Keratinocyte (primary cell): ENCODE data around the gene TLCD3A. TPM values are rescaled to one million over a fixed set of nuclear protein-coding genes. Genes with fewer than 3 reads are reported as not detected.
"Not testable (repeated sequence)": the region's sequence is repeated elsewhere in the genome, so short reads cannot be mapped to it uniquely, and the experiment has no call there.

Source experiments
- DNase-seq: peaks from one replicate; pipeline ENCODE4 v3.0.0-alpha.2; 2011; ENCODE audit warnings: low read depth, missing footprints, low spot score
- FAIRE-seq: peaks from 2 replicates; lab custom pipeline; 2011; peaks lifted over from hg19 to GRCh38; lab: Jason Lieb, UNC
- H2AFZ ChIP-seq: 2 replicates; pipeline ENCODE4 v1.6.0; 2012; ENCODE audit warnings: low read length, control low read depth, inconsistent platforms; ENCODE audit not compliant: control insufficient read depth
- H3K27ac ChIP-seq: 2 replicates; pipeline ENCODE4 v1.5.1; 2011; ENCODE audit warnings: low read length; ENCODE audit not compliant: control insufficient read depth, insufficient read depth
- H3K27me3 ChIP-seq: 3 replicates; pipeline ENCODE4 v1.6.0; 2011; ENCODE audit warnings: low read length; ENCODE audit not compliant: control insufficient read depth, insufficient read depth; ENCODE audit errors: extremely low read depth
- H3K36me3 ChIP-seq, 2 experiments: 2 replicates in 1 of 2; 3 replicates in 1 of 2; pipeline ENCODE4 v1.5.1; 2011; ENCODE audit warnings: low read length in 2 of 2, mild to moderate bottlenecking in 1 of 2; ENCODE audit not compliant: control insufficient read depth in 2 of 2, insufficient read depth in 2 of 2; ENCODE audit errors: extremely low read depth in 1 of 2
- H3K4me1 ChIP-seq: 3 replicates; pipeline ENCODE4 v1.5.1; 2011; ENCODE audit warnings: low read length; ENCODE audit not compliant: control insufficient read depth, insufficient read depth; ENCODE audit errors: extremely low read depth
- H3K4me2 ChIP-seq: 3 replicates; pipeline ENCODE4 v1.6.0; 2011; ENCODE audit warnings: low read depth, low read length; ENCODE audit not compliant: control insufficient read depth, insufficient read depth; ENCODE audit errors: extremely low read depth
- H3K4me3 ChIP-seq, 3 experiments: fragments of 200-600 bp in 1 of 3; sonication (generic) in 1 of 3; 2 replicates in 2 of 3; 3 replicates in 1 of 3; pipeline ENCODE4 v1.5.1; 2011 to 2016; ENCODE audit warnings: low read length in 3 of 3, mild to moderate bottlenecking in 3 of 3, control low read depth in 2 of 3, inconsistent platforms in 1 of 3, low read depth in 1 of 3, mixed read lengths in 1 of 3, mixed run types in 1 of 3, moderate library complexity in 1 of 3; ENCODE audit not compliant: control insufficient read depth in 2 of 3, insufficient read depth in 2 of 3; ENCODE audit errors: extremely low read depth in 1 of 3
- H3K79me2 ChIP-seq: 2 replicates; pipeline ENCODE4 v1.6.0; 2012; ENCODE audit warnings: low read length; ENCODE audit not compliant: control insufficient read depth, insufficient read depth
- H3K9ac ChIP-seq: 3 replicates; pipeline ENCODE4 v1.6.0; 2011; ENCODE audit warnings: low read length; ENCODE audit not compliant: control insufficient read depth, insufficient read depth; ENCODE audit errors: extremely low read depth
- H3K9me1 ChIP-seq: 3 replicates; pipeline ENCODE4 v1.6.0; 2011; ENCODE audit warnings: low read length; ENCODE audit not compliant: control insufficient read depth, insufficient read depth; ENCODE audit errors: extremely low read depth
- H3K9me3 ChIP-seq: 2 replicates; pipeline ENCODE4 v1.5.1; 2012; ENCODE audit warnings: low read depth, low read length; ENCODE audit not compliant: control insufficient read depth
- H4K20me1 ChIP-seq: 3 replicates; pipeline ENCODE4 v1.6.0; 2011; ENCODE audit warnings: low read length; ENCODE audit not compliant: control insufficient read depth, insufficient read depth; ENCODE audit errors: extremely low read depth
- EZH2 ChIP-seq: IDR thresholded peaks from one replicate; pipeline ENCODE4 v1.6.1; 2012; ENCODE audit warnings: inconsistent platforms, mild to moderate bottlenecking, low read length, moderate library complexity
- dilution Hi-C: fragments of 300-500 bp; cut with MboI; formaldehyde crosslinking; loops from one replicate; pipeline ENCODE4 v1.7.0; 2020; ENCODE audit warnings: low sequenced_read_pairs; ENCODE audit not compliant: extremely low pct_ligation_motif_present
- polyA plus RNA-seq, 5 experiments: library from polyadenylated mRNA; depleted of rRNA in 3 of 5; stranded (reverse) in 3 of 5; stranded (forward) in 1 of 5; unstranded in 1 of 5; fragments of >200 nt; gene quantifications; 1 replicate in 1 of 5; 2 replicates in 3 of 5; 3 replicates in 1 of 5; pipeline versions ENCODE4 v1.2.1 to v1.2.3, GENCODE V29; 2011 to 2012; ENCODE audit warnings: missing spikeins in 2 of 5, low read depth in 1 of 5, low replicate concordance in 1 of 5
- TF ChIP-seq, protein P1 (sequence below), 3 experiments: IDR thresholded peaks in 1 of 3; conservative IDR thresholded peaks in 1 of 3; optimal IDR thresholded peaks in 1 of 3; 2 replicates in 2 of 3; 3 replicates in 1 of 3; pipeline versions ENCODE3 to v1.5.1; 2011; ENCODE audit warnings: low read length in 3 of 3, mild to moderate bottlenecking in 3 of 3, moderate library complexity in 2 of 3, control low read depth in 1 of 3, inconsistent platforms in 1 of 3; ENCODE audit not compliant: insufficient read depth in 2 of 3; ENCODE audit errors: extremely low read depth in 1 of 3

Gene TLCD3A
- polyA plus RNA-seq, 1 donor (not counting 4 experiments of a cell fraction or from before 2014, with no cell fraction given): 34.1 TPM

GRCh38 chr17:746181-746580 is 13.8 kb downstream of the TLCD3A start:
- H3K4me3 ChIP-seq: no peak overlapping the region
- no peak overlapping the region for H3K27ac ChIP-seq
- dilution Hi-C loops: no loop called here
- H3K36me3 ChIP-seq: peaks cover 33 to 59% of the 10 kb centered on the region in 2 experiments
- H3K9me3 ChIP-seq: no peaks in the 10 kb centered on the region
- H3K9ac ChIP-seq: no peak overlapping the region
- TF ChIP-seq EZH2: no peak
- TF ChIP-seq, protein P1, sequence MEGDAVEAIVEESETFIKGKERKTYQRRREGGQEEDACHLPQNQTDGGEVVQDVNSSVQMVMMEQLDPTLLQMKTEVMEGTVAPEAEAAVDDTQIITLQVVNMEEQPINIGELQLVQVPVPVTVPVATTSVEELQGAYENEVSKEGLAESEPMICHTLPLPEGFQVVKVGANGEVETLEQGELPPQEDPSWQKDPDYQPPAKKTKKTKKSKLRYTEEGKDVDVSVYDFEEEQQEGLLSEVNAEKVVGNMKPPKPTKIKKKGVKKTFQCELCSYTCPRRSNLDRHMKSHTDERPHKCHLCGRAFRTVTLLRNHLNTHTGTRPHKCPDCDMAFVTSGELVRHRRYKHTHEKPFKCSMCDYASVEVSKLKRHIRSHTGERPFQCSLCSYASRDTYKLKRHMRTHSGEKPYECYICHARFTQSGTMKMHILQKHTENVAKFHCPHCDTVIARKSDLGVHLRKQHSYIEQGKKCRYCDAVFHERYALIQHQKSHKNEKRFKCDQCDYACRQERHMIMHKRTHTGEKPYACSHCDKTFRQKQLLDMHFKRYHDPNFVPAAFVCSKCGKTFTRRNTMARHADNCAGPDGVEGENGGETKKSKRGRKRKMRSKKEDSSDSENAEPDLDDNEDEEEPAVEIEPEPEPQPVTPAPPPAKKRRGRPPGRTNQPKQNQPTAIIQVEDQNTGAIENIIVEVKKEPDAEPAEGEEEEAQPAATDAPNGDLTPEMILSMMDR (optimal IDR thresholded peaks at IDR 0.05 in 1 of 3, IDR thresholded peaks at IDR 0.05 in 1 of 3, conservative IDR thresholded peaks at IDR 0.05 in 1 of 3; ENCODE audit: extremely low read depth in 1 of 3, insufficient read depth in 2 of 3, low read length in 3 of 3): no peak
- no peak overlapping the region for H3K4me2 ChIP-seq
- H3K4me1 ChIP-seq: peaks cover 12% of the 10 kb centered on the region
- no peaks in the 10 kb centered on the region for H3K9me1 ChIP-seq
- H3K27me3 ChIP-seq: no peaks in the 10 kb centered on the region
- no peak overlapping the region for H2AFZ ChIP-seq
- peaks cover 16% of the 10 kb centered on the region for H4K20me1 ChIP-seq
- FAIRE-seq (no peak), DNase-seq (no peak)
- peaks cover 88% of the 10 kb centered on the region for H3K79me2 ChIP-seq

DNA sequence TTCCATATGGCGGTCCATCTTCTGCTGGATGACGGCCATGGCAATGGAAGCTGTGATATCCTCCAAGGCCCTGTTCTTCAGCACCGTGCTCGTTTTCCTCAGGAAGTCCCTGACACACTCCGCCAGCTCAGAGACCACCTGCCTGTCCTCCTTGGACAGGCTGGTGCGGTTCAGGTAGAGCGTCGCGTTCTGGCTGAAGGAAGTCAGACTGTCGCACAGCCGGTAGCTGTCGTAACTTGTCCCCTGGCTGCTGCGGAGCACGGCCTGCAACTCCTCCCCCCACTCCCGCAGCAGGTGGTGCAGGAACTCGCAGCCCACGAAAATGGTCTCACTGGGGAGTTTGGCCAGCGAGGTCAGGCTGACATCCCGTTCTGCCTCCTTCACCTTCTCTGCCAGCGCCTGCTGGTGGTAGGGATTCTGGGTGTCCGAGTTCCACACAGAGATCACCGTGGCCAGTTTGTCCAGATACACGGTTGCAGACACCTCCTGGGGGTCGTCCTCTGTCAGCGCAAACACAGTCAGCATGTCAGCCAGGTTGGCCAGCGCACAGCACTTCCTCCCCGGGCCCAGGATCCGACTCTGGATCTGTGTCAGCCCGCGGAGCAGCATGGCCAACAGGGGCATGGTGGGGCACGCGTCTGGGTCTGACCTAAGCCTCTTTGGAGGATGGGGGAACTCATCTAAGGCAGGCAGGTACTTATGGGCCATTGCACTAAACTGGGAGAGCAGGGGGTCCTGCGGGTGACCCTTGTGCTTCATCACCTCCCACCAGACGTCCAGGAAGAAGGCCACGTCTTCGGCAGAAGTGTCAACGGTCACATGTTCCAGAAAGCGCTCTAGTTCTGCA is 14.6 kb downstream of the TLCD3A start:
- H3K9me3 ChIP-seq: no peaks in the 10 kb centered on the region
- peaks cover 13% of the 10 kb centered on the region for H3K4me1 ChIP-seq
- H3K4me2 ChIP-seq: no peak overlapping the region
- no peak overlapping the region for H3K9ac ChIP-seq
- no peak overlapping the region for H3K27ac ChIP-seq
- H3K27me3 ChIP-seq: no peaks in the 10 kb centered on the region
- H3K79me2 ChIP-seq: peaks cover 92% of the 10 kb centered on the region
- DNase-seq (no peak), FAIRE-seq (no peak)
- no peak for TF ChIP-seq EZH2
- TF ChIP-seq, protein P1 (optimal IDR thresholded peaks at IDR 0.05 in 1 of 3, IDR thresholded peaks at IDR 0.05 in 1 of 3, conservative IDR thresholded peaks at IDR 0.05 in 1 of 3; ENCODE audit: extremely low read depth in 1 of 3, insufficient read depth in 2 of 3, low read length in 3 of 3): no peak
- dilution Hi-C loops: no loop called here
- peaks cover 16% of the 10 kb centered on the region for H4K20me1 ChIP-seq
- H3K4me3 ChIP-seq: no peak overlapping the region
- no peak overlapping the region for H2AFZ ChIP-seq
- peaks cover 30 to 54% of the 10 kb centered on the region in 2 experiments for H3K36me3 ChIP-seq
- H3K9me1 ChIP-seq: no peaks in the 10 kb centered on the region

DNA sequence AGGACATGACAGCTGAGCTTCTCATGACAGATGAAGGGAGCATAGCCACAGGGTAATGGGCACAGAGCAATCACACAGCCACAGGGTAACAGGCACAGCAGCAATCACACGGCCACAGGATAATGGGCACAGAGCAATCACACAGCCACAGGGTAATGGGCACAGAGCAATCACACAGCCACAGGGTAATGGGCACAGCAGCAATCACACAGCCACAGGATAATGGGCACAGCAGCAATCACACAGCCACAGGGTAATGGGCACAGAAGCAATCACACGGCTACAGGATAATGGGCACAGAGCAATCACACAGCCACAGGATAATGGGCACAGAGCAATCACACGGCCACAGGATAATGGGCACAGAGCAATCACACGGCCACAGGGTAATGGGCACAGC is 16.2 kb downstream of the TLCD3A start:
- H3K4me1 ChIP-seq: peaks cover 16% of the 10 kb centered on the region
- H3K4me3 ChIP-seq, H2AFZ ChIP-seq, H3K27ac ChIP-seq, dilution Hi-C loops, DNase-seq, FAIRE-seq, H4K20me1 ChIP-seq, H3K27me3 ChIP-seq, H3K9ac ChIP-seq, H3K9me1 ChIP-seq, H3K4me2 ChIP-seq, H3K9me3 ChIP-seq: not testable (repeated sequence)
- peaks cover 27 to 38% of the 10 kb centered on the region in 2 experiments for H3K36me3 ChIP-seq
- H3K79me2 ChIP-seq: peaks cover 80% of the 10 kb centered on the region
